Smooth muscle cell (in vitro differentiated cells): ENCODE measurements around the gene HOXD13. TPM values are rescaled to one million over a fixed set of nuclear protein-coding genes. Genes with fewer than 3 reads are reported as not detected.

ENCODE experiments used
- DNase-seq: peaks from one replicate; lab custom pipeline; 2025; ENCODE audit not compliant: unreplicated experiment; lab: John Stamatoyannopoulos, UW
- H2AFZ ChIP-seq: fragments of 200-600 bp; sonication (generic); 2 replicates; pipeline ENCODE4 v1.6.0; 2016; ENCODE audit warnings: antibody characterized with exemption, low read depth, mild to moderate bottlenecking
- H3F3A ChIP-seq: fragments of 200-600 bp; sonication (generic); 2 replicates; pipeline ENCODE4 v1.6.0; 2017; ENCODE audit warnings: antibody characterized with exemption, low read depth
- H3K27ac ChIP-seq: fragments of 200-600 bp; sonication (generic); 2 replicates; pipeline ENCODE4 v1.5.1; 2016; ENCODE audit warnings: low read depth, mild to moderate bottlenecking
- H3K27me3 ChIP-seq: fragments of 200-600 bp; sonication (generic); 2 replicates; pipeline ENCODE4 v1.6.1; 2016; ENCODE audit warnings: low read depth, mild to moderate bottlenecking
- H3K36me3 ChIP-seq: fragments of 200-600 bp; sonication (generic); 2 replicates; pipeline ENCODE4 v1.5.1; 2016; ENCODE audit warnings: low read depth
- H3K4me1 ChIP-seq: fragments of 200-600 bp; sonication (generic); 2 replicates; pipeline ENCODE4 v1.5.1; 2016; ENCODE audit warnings: low read depth
- H3K4me2 ChIP-seq: fragments of 200-600 bp; sonication (generic); 2 replicates; pipeline ENCODE4 v1.6.0; 2016; ENCODE audit warnings: mild to moderate bottlenecking
- H3K4me3 ChIP-seq: fragments of 200-600 bp; sonication (generic); 2 replicates; pipeline ENCODE4 v1.5.1; 2016; ENCODE audit warnings: mild to moderate bottlenecking
- H3K79me2 ChIP-seq: fragments of 200-600 bp; sonication (generic); 2 replicates; pipeline ENCODE4 v1.6.0; 2016; ENCODE audit warnings: low read depth, mild to moderate bottlenecking
- H3K9ac ChIP-seq: fragments of 200-600 bp; sonication (generic); 2 replicates; pipeline ENCODE4 v1.6.0; 2016; ENCODE audit warnings: low read depth
- H3K9me3 ChIP-seq: fragments of 200-600 bp; sonication (generic); replicated peaks from 2 replicates; pipeline ENCODE4 v1.5.1; 2016; ENCODE audit warnings: low read depth
- H4K20me1 ChIP-seq: fragments of 200-600 bp; sonication (generic); 2 replicates; pipeline ENCODE4 v1.6.0; 2016; ENCODE audit warnings: low read depth
- CTCF ChIP-seq: fragments of 200-600 bp; sonication (generic); IDR thresholded peaks from 2 replicates; pipeline ENCODE4 v1.5.1; 2017; ENCODE audit warnings: borderline replicate concordance, mild to moderate bottlenecking, antibody characterized with exemption; ENCODE audit not compliant: insufficient read depth, poor library complexity, severe bottlenecking
- WGBS: methylation state at CpG from one replicate; pipeline ENCODE4 v1.1.7; 2016; ENCODE audit warnings: low lambda C conversion rate; 5-methylcytosine and 5-hydroxymethylcytosine counted together
- polyA plus RNA-seq: library from polyadenylated mRNA; unstranded; fragments of >200 nt; fragmentation: Nextera tagmentation; extraction: Ambion mirVana; gene quantifications from 2 replicates; pipeline ENCODE4 v1.2.1, GENCODE V29; 2016
- total RNA-seq: library from RNA; depleted of rRNA; stranded (reverse); fragments of >200 nt; gene quantifications from 2 replicates; pipeline ENCODE4 v1.2.3, GENCODE V29; 2014

Gene HOXD13
- total and polyA plus RNA-seq, 2 experiments from 2014 or later: 0.31 to 1.9 TPM

GRCh38 chr2:176128172-176128981, 35.9 kb downstream of the HOXD13 start:
- peak overlapping the region; percentile 17 for H2AFZ ChIP-seq
- H3K79me2 ChIP-seq: no peaks in the 10 kb centered on the region
- DNase-seq: no peak
- peak overlapping the region; percentile 54 for H3K4me3 ChIP-seq
- H3K4me2 ChIP-seq: peak overlapping the region; percentile 87
- H3F3A ChIP-seq: no peaks in the 10 kb centered on the region
- TF ChIP-seq CTCF: no peak
- H3K9ac ChIP-seq: no peak overlapping the region
- H3K27ac ChIP-seq: no peak overlapping the region
- 8% methylated on average over 47 of the region's 49 CpGs for WGBS
- no peaks in the 10 kb centered on the region for H3K36me3 ChIP-seq
- H3K27me3 ChIP-seq: peaks cover 98% of the 10 kb centered on the region
- peaks cover 7% of the 10 kb centered on the region for H3K4me1 ChIP-seq
- no peaks in the 10 kb centered on the region for H3K9me3 ChIP-seq
- H4K20me1 ChIP-seq: peaks cover 12% of the 10 kb centered on the region

DNA sequence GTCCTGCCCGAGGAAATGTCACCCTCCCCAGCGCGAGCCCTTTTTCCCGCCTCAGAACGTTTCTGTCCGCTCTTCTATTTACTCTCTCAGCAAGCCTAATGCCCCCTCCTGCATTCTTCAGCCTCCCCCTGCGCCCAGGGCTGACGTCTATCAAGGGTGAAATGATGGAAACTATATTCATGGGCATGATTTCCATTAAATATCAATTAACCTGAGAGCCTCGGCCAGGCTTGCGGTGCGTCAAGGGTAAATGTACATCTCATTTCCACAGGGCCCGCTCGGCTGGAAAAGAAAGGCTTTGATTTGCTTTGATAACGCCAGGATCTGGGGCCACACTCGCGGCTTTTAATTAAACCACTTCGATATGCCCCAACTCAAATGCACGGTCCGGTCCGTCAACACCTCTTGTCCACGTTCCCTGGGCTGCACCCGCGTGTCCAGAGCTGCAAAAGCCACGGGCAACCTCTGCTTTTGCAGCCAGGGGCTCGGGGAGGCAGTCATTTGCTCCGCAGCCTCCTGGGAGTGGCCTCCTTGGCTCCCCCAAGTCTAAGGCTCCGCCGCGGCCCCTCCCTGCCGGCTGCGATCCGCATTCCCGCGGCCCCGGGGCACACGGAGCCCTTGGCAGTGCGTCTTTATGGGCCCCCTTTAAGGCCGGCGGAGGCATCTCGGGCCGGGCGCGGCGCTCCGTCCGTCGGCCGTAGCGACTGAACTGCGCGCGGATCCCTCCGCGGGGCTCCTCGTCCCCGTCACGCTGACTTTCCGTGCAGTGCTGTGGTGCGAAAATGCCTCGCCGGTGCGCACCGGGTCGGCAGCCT, 36.7 kb downstream of the HOXD13 start, which contains the start of gene HOXD8:
TSS of gene HOXD8 (plus strand) at position 724 of the 815 bp plus-strand sequence. CDS start 662 bp downstream, outside the sequence.
- TF ChIP-seq CTCF: no peak
- H2AFZ ChIP-seq: peak within 1 kb of the TSS; percentile 17
- no peaks in the 10 kb centered on the region for H3F3A ChIP-seq
- H3K4me2 ChIP-seq: peak within 1 kb of the TSS; percentile 87
- no peak for DNase-seq
- no peaks in the 10 kb centered on the region for H3K9me3 ChIP-seq
- peaks cover 7% of the 10 kb centered on the region for H3K4me1 ChIP-seq
- H3K36me3 ChIP-seq: no peaks in the 10 kb centered on the region
- H3K27me3 ChIP-seq: peaks cover 98% of the 10 kb centered on the region
- no peaks in the 10 kb centered on the region for H3K79me2 ChIP-seq
- no peak within 1 kb of the TSS for H3K9ac ChIP-seq
- peaks cover 5% of the 10 kb centered on the region for H4K20me1 ChIP-seq
- 2% methylated on average over 50 of the region's 64 CpGs for WGBS
- H3K27ac ChIP-seq: no peak within 1 kb of the TSS
- peak within 1 kb of the TSS; percentile 54 for H3K4me3 ChIP-seq

DNA sequence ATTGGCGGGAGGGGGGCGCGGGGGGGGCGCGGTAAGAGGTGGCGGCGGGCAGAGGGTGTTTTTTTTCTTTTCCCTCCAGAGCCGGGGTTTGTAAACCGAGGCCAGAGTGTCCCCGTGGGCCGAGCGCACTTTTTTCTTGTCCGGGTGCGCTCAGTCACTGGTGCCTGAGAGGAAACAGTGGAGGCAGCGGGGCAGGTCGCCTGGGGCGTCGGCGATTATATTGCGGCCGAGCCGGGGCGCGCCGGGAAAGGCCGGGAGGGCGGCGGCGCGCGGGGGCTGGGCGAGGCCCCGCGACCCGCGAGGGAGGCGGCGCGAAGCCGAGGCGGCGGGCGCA, 37.3 kb downstream of the HOXD13 start:
- Histone ChIP-seq H3K79me2 (no peaks in the 10 kb centered on the region), H3K4me3 (peak overlapping the region; percentile 54), H3K4me2 (peak overlapping the region; percentile 87), H3K4me1 (peaks cover 7% of the 10 kb centered on the region), H2AFZ (no peak overlapping the region), H4K20me1 (peaks cover 2% of the 10 kb centered on the region), H3F3A (no peaks in the 10 kb centered on the region), H3K9me3 (no peaks in the 10 kb centered on the region), H3K27me3 (peaks cover 98% of the 10 kb centered on the region), H3K27ac (no peak overlapping the region), H3K36me3 (no peaks in the 10 kb centered on the region), H3K9ac (no peak overlapping the region)
- under 1% methylated on average over 21 of the region's 43 CpGs for WGBS
- TF ChIP-seq CTCF: no peak
- no peak for DNase-seq
